GM18505 (cell line): ENCODE results near the gene CRYZ.
A peak's percentile ranks its signal among the peaks of the same experiment; 100 is the strongest.

ENCODE experiments used
- ATAC-seq: cut with Tn5 transposase; IDR thresholded peaks from one replicate; pipeline ENCODE4 v1.9.1; 2021; ENCODE audit not compliant: unreplicated experiment
- POLR2A ChIP-seq: IDR thresholded peaks from 4 replicates; pipeline ENCODE4 v1.6.1; 2011; ENCODE audit warnings: borderline replicate concordance; ENCODE audit not compliant: insufficient read depth, insufficient read length; ENCODE audit errors: extremely low read depth

Gene CRYZ

DNA sequence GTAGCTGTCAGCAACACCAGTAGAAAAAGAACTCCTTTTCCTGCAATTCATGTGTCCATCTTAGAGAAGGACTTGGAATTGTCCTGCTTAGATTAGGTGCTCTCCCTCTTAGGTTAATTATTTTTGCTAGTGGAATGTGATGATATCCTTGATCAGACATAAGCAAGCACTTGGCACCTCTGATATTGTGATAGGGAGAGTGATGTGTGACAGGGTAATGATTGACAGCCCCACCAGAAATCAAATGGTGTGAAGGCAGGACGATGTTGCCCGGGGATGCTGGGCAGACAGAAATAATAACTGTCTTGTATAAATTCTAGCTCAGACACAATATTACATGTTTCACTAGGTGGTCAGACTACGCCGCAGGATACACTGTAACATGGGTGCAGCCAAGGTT, 4.5 kb upstream of the CRYZ start:
- no peak for ATAC-seq
- TF ChIP-seq POLR2A, result no peak

DNA sequence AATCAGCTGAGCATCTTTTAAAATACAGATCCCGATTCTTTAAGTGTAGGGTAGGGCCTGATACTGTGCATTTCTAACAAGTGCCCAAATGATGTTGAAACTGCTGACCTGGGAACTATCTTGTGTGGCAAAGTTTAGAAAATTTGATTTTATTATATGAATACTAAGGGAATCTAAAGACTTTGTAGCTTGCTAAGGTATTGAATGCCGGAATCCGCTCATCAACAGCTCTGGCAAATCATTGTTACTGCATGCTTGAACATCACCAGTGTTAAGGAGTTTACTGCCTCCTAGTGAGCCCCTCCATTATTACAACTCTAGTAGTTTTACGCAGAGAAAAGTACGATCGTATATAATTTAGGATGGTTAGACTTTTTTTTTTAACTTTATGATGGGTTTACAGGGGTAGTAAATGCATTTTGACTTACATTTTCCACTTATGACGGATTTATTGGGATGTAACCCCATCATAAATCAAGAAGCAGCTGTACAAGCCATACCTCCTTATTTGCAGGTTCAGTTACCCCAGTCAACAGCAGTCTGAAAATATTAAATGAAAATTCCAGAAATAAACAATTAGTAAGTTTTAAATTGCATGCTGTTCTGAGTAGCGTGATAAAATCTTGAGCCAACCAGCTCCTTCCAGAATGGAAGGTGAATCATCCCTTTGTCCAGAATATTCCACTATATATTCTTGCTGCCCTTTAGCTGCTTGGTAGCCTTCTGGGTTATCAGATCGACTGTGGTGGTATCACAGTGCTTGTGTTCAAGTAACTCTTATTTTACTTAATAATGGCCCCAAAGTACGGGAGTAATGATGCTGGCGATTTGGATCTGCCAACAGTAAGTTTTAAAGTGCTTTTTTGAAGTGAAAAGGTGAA, 994 bp upstream of the CRYZ start:
- ATAC-seq, result peak; percentile 49
- TF ChIP-seq POLR2A, result no peak

DNA sequence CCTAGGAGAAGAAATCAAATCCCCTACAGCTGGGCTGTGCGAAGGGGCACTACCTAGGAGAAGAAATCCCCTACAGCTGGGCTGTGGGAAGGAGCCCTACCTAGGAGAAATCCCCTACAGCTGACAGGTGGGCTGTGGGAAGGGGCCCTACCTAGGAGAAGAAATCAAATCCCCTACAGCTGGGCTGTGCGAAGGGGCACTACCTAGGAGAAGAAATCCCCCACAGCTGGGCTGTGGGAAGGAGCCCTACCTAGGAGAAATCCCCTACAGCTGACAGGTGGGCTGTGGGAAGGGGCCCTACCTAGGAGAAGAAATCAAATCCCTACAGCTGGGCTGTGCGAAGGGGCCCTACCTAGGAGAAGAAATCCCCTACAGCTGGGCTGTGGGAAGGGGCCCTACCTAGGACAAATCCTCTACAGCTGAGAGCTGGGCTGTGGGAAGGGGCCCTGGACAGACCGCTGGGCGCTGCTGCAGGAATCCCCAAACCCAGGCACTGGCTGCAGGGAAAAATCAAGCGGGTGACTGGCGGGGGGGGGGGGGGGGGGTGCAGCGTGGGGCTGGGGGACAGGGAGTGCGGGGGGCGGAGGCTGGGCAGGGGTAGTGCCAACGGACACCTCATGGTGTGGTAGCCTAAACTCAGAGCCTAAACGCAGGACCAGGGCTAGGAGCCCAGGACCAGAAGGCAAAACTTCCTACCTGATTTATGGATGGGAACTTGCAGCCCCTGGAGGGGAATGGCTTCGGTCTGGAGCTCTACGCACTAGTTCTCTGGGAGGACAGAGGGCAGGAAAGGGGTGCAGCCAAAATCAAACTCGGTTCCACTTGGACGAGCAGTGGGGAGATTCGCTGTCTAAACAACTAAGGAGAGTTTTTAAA, 541 bp downstream of the CRYZ start:
- ATAC-seq, result peak; percentile 12

DNA sequence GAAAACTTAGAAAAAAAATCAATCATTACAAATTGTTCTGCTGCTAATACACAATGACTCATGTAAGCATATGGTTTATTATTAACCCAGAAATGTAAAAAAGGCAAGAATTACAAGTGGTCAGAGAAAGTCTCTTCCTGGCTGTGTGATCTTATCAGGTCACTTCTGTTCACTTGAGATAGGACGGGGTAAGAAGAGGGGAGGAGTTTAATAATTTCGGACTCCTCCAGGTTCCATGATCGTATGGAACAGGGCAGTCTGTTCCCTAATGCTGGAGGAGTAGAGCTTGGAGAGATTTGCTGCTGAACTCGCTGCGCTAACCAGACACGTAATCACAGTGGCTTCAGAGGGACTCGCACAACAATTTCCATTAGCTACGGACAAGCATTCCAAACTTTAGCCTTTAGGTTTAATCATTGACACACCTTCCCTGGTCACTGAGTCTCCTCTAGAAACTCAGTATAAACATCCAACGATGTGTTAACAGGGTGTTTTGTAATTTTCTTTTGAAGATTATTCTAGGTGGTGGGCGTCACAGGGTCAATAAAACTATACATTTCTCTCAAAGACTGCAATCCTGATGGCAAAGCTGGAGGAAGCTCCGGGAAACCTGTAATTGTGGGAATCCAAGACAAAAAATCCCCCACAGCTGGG, 1.3 kb downstream of the CRYZ start:
- no peak for ATAC-seq
- no peak for TF ChIP-seq POLR2A

DNA sequence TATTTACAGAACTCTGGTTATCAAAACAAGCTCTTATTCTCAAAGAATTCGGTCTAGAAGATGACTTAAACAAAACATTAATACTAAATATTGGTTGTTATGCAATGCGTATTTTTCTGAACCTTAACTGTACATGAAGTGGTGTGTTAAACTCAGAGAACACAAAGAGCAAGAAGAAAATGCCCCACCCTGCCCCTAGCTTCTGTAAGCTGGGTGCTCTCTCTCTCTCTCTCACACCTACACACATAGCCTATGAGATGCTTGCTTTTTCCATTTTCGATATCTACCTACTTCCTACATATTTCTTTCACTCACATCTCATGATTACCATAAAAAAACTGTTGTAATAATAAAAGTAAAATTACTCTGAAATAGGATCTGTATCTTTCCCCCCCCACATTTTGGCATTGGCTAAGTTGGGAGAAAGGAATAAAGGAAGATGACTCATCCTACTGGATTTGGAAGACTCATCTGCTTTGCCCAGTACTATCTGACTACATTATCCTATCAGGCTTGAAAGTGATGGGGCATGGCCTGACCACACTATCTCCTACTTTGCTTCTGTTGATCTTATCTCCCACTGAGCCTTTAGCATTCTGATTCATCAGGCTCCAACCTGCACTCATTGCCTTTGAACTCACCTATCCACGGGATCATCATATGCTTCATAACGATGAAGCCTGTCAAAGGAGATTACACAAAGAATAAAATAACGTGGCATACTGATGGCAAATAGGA, 2.9 kb downstream of the CRYZ start:
- ATAC-seq, result no peak
- TF ChIP-seq POLR2A, result no peak

DNA sequence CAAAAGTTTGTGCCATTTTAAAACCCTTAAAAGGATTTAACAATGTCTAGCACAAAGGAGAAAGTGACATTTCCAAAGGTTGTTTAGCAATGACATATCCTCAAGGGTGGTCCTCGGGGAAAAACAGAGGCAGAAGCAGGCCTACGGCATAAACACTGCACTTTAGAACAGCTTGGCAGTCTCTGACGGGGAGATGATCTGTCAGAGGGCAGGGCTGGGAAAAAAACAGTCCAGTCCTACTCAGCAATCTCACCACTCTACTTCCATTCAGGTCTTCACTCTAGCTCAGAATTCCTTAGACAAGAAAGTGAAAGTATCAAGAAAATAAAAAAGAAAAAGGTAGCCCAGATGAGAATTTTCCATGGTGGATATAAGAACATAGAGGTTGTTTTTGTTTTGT, 4.1 kb downstream of the CRYZ start:
- no peak for TF ChIP-seq POLR2A
- no peak for ATAC-seq

DNA sequence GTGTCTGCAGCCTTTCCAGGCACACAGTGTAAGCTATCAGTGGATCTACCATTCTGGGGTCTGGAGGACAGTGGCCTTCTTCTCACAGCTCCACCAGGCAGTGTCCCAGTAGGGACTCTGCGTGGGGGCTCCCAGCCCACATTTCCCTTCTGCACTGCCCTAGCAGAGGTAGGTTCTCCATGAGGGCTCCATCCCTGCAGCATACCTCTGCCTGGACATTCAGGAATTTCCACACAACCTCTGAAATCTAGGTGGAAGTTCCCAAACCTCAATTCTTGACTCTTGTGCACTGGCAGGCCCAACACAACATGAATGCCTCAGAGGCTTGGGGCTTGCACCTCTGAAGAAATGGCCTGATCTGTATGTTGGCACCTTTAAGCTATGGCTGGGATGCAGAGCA, 6.8 kb downstream of the CRYZ start:
- no peak for TF ChIP-seq POLR2A
- ATAC-seq, result no peak

DNA sequence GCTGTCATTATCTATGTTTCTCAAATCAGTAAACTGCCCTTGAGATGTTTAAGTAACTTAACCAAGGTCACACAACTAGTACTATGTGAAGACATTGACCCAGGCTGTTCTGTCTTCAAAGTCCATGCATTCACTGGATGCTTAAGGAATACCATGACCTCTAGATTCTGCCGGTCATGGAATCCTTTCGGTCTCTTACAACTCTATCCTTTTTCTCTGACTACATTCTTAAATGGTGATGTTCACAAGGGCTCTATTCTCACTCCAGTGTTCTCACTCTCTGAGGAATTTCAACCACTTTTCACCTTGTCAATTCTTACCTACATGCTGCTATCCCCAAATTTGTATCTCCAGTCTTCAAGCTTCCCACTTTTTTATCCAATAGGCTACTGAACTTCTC, 15.2 kb downstream of the CRYZ start:
- no peak for ATAC-seq
- TF ChIP-seq POLR2A, result no peak

DNA sequence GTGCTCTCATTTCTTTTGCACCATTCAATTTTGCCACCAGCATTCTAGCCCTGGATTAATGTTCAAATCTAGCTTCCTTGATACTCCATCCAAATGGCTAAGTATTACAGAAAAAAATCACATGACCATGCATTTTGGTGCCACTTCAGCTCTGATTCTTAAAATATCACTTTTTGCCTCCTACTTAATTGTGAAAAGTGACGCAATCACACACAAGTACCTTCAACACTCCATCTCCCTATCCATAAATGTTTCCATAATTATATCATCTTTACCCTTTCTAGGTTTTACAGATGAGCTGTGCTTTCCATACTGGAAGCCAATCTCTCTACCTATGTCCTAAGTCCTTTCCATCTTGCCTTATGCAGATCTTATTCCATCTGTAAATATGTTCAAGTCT, 16.0 kb downstream of the CRYZ start:
- TF ChIP-seq POLR2A, result no peak
- no peak for ATAC-seq

DNA sequence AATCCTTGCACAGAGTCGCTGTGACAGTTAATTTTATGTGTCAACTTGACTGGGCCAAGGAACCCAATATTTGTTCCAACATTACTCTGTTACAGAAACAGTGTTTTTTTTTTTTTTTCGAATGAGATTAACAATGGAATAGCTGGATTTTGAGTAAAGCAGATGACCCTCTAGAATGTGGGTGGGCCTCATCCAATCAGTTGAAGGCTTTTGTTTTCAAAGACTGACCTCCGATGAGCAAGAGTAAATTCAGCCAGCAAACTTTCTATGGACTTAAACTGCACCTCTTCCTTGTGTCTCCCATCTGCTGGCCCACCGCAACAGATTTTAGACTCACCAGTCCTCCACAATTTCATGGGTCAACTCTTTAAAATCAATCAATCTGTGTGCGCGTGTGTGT, 17.0 kb downstream of the CRYZ start:
- no peak for TF ChIP-seq POLR2A
- no peak for ATAC-seq

DNA sequence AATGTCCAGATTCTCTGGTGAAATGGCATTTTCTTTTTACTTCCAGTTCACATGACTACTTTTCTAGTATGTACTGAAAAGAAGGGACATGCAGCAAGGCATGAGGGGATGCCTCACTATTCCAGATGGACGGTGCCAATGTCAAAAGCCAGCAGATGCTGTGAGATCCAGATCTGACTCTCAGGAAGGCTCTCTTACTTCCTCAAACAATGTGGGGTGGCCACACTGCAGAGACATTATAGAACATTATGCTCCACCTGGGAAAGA, 17.7 kb downstream of the CRYZ start:
- TF ChIP-seq POLR2A, result no peak
- no peak for ATAC-seq

DNA sequence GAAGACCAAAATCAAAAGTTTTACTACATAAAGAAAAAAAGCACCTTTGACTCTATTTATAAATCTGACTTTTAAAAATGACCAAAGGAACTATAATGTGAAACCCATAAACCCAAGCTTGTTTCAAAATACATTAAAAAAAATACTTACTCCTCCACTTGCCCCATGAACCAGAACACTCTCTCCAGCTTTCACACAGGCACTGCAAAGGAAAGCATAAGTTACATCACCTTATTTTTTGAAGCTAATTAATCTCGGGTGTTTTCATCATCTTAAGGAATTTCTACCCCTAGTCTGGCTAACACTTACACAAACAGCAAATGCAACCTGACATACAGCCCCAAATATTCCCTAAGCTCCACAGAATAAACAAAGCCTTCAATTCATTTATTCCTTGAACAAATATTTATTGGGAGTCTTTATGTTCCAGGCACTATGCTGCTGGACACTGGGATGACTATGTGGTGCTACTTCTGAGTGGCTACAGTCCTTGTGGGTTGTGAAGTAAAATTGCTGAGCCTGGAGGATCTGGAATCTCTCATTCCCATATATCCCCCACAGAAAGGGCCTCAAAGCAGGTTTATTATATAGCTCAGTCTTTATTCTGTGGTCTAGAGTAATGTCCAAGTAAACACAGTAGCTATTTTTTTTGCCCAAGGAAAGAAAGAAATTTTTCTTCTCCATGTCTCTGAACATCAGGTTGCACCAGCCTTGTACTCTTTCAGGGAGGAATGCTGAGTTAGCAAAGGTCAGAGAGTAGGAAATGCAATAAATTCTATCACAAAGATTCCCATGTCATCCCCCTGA, 18.2 kb downstream of the CRYZ start:
- TF ChIP-seq POLR2A, result no peak
- ATAC-seq, result peak; percentile 56

DNA sequence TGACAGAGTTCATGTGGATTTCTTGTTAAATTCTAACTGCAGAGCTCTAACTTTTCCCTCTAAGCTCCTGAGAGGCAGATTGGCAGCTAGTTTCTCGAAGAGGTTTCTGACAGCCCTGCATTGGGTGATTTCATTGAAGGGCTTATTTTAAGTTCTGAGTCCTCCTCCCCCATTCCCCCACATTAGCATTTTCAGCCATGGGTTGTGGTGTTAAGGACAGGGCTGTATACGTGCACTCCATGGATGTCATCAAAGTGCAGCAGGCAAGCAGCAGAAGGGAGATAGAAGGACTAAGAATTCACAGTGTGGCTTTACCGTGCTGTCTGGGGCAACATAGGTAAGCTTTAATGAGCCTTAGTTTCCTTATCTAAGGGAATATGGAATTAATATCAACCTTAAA, 19.0 kb downstream of the CRYZ start:
- ATAC-seq, result no peak
- no peak for TF ChIP-seq POLR2A

DNA sequence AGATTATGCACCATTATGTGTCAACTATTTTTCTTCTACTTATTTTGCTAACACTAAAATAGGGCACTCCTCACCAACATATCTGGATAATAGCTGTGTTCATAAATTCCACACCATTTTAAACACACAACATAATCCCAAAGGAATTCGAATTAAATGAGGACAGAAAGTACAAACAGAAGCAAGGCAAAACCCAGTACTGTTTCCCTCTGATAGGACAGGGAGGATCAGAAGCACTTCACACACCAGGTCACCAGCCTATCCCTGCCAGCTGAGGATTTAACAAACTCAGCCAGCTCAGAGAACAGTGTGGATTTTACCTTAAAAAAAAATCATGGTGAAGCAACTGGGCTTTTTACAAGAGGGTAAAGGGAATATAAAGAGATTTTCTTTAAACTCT, 20.0 kb downstream of the CRYZ start:
- ATAC-seq, result no peak

More for the DNA sequence above, 20.0 kb downstream of the CRYZ start:
- no peak for TF ChIP-seq POLR2A
